Measurements from ENCODE around the gene NR5A1. TPM values are rescaled to one million over a fixed set of nuclear protein-coding genes. Genes with fewer than 3 reads are reported as not detected.

Gene NR5A1
- total RNA-seq, 1 donor from 2014 or later, result 1.2 TPM

DNA sequence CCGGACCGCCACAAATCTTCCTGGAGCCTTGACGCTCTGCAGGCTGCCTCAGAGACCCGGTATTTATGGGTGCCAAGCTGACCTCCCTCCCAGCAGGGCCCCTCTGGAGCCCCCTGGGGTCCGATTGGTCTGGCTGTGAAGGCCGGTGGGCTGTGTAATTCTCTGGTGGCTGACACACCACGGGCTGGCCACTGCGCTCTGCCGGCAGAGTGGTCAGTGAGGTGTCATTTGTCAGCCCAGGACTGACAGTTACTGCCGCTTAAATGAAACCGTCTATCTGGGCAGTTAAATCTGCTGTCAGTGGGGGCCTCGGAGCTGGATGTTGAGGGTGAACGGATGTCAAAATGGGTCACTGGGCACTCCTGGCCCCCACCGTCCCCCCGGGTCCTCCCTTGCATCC lies 10.7 kb downstream of the NR5A1 start:
- Histone ChIP-seq H3K36me3 (no peaks in the 10 kb centered on the region), H3K9me3 (no peaks in the 10 kb centered on the region), H3K4me3 (no peak overlapping the region), H3K27me3 (no peaks in the 10 kb centered on the region), H3K27ac (no peak overlapping the region), H3K4me1 (no peaks in the 10 kb centered on the region)
- intact Hi-C loops (cut with DNase I), result no loop called here
- TF ChIP-seq POLR2AphosphoS5 (IDR thresholded peaks at IDR 0.05; ENCODE audit: insufficient read depth in 1 of 2, low read depth in 1 of 2) (no peak), POLR2A (IDR thresholded peaks at IDR 0.05) (no peak)
- TF ChIP-seq, protein P1, sequence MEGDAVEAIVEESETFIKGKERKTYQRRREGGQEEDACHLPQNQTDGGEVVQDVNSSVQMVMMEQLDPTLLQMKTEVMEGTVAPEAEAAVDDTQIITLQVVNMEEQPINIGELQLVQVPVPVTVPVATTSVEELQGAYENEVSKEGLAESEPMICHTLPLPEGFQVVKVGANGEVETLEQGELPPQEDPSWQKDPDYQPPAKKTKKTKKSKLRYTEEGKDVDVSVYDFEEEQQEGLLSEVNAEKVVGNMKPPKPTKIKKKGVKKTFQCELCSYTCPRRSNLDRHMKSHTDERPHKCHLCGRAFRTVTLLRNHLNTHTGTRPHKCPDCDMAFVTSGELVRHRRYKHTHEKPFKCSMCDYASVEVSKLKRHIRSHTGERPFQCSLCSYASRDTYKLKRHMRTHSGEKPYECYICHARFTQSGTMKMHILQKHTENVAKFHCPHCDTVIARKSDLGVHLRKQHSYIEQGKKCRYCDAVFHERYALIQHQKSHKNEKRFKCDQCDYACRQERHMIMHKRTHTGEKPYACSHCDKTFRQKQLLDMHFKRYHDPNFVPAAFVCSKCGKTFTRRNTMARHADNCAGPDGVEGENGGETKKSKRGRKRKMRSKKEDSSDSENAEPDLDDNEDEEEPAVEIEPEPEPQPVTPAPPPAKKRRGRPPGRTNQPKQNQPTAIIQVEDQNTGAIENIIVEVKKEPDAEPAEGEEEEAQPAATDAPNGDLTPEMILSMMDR (IDR thresholded peaks at IDR 0.05), result no peak
- DNase-seq (ENCODE audit: extremely low spot score in 2 of 2), result no peak

DNA sequence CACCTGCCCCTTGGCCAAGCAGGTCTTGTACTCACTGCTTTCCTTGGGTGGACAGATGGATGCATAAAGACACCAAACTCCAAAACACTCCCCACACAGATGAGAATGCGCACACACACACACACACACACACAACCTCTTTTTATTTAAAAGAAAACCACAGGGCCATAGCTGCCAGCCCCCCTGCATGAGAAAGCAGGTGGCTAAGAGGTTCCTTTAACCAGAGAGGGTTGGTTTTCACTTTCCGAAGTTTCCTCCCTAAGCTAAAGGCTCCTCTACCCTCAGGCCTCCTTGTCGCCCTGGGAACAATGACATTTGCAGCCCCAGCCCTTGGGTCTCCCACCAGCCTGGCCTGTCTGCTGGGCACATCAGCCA lies 11.1 kb downstream of the NR5A1 start:
- Histone ChIP-seq H3K36me3 (no peaks in the 10 kb centered on the region), H3K27ac (no peak overlapping the region), H3K4me1 (no peaks in the 10 kb centered on the region), H3K4me3 (no peak overlapping the region), H3K27me3 (no peaks in the 10 kb centered on the region), H3K9me3 (no peaks in the 10 kb centered on the region)
- intact Hi-C loops (cut with DNase I), result no loop called here
- DNase-seq (ENCODE audit: extremely low spot score in 2 of 2), result no peak
- no peak for TF ChIP-seq POLR2AphosphoS5 (IDR thresholded peaks at IDR 0.05; ENCODE audit: insufficient read depth in 1 of 2, low read depth in 1 of 2)
- TF ChIP-seq, protein P1 (IDR thresholded peaks at IDR 0.05), result no peak
- TF ChIP-seq POLR2A (IDR thresholded peaks at IDR 0.05), result no peak

DNA sequence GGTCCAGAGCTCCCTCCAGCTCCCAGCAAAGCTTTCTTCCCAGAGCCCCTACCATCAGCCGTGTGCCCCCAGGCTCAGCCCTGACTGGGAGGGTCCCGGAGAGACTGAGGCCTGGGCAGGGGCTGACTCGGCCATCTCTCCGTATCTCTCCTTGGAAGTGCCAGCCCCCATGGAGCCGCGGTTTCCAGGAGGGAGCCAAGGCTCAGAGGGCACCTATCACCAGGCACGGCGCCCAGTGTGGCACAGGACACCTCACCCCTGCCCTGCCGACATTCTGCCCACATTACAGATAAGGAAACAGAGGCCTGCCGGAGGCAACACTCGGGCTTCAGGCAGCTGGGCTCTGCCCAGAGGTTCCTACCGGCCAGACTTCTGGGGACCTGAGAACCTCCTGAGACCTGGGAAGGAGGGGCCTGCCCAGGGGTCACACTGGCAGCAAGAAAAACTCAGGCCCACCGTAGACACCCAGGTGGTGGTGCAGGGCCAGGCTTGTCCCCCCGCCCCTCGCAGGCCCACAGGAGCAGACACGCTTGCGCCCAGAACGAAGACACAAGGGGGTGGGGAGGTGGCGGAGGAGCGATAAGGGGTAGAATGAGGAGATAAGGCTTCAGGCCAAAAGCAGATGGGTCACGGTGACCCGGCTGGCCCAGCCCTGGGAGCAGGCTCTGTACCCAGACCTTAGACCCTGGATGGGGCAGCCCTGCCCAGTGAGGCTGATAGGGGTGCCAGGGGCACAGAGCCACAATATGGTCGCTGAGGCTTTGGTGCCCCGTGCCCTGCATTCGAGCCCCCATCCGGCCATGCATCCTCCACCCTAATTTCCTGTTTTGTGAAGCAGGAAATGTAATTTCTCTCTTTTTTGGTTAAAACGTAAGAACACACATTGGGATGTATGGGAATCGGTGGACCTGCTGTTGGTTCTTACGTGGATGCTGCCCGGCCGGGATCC lies 11.8 kb downstream of the NR5A1 start:
- H3K4me3 ChIP-seq, result no peak overlapping the region
- no peaks in the 10 kb centered on the region for H3K27me3 ChIP-seq
- H3K36me3 ChIP-seq, result no peaks in the 10 kb centered on the region
- TF ChIP-seq, protein P1 (IDR thresholded peaks at IDR 0.05), result no peak
- TF ChIP-seq POLR2A (IDR thresholded peaks at IDR 0.05) (no peak), POLR2AphosphoS5 (IDR thresholded peaks at IDR 0.05; ENCODE audit: insufficient read depth in 1 of 2, low read depth in 1 of 2) (no peak)
- intact Hi-C loops (cut with DNase I), result no loop called here
- H3K9me3 ChIP-seq, result no peaks in the 10 kb centered on the region
- H3K4me1 ChIP-seq, result no peaks in the 10 kb centered on the region
- H3K27ac ChIP-seq, result no peak overlapping the region
- no peak for DNase-seq (ENCODE audit: extremely low spot score in 2 of 2)

DNA sequence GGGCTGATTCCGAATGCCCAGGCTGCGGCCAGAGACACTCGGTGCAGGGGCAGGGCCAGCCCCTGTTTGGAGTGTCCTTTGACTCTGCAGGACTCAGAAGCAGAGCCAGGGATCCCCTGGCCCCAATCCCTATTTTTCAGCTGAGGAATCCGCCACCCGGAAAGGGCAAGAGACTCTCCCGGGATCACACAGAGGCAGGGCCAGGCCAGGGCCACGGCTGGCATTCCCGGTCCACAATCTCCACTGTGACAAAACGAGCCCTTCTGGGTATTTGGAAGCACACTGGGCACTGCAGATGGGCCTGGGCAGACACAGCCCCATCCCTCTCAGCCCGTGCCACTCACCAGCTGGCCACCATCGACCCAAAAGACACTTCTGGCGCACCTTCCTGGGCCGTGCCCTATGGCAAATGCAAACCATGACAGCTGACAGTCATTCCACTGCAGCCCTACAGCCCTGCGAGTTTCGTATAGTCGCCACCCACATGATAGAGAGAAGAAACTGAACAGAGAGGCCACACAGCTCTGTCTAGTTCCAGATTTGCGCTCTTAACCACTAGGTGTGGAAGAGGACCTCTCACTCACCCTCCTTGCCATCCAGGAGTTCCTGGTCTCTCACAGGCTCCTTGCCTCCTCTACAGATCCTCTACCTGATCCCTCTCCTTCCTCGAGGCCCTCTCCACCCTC lies 13.3 kb downstream of the NR5A1 start:
- Histone ChIP-seq H3K9me3 (no peaks in the 10 kb centered on the region), H3K4me1 (no peaks in the 10 kb centered on the region), H3K27me3 (no peaks in the 10 kb centered on the region), H3K36me3 (no peaks in the 10 kb centered on the region), H3K4me3 (no peak overlapping the region), H3K27ac (no peak overlapping the region)
- intact Hi-C loops (cut with DNase I), result no loop called here
- DNase-seq (ENCODE audit: extremely low spot score in 2 of 2), result no peak
- TF ChIP-seq POLR2AphosphoS5 (IDR thresholded peaks at IDR 0.05; ENCODE audit: insufficient read depth in 1 of 2, low read depth in 1 of 2), result no peak
- TF ChIP-seq POLR2A (IDR thresholded peaks at IDR 0.05), result no peak
- TF ChIP-seq, protein P1 (IDR thresholded peaks at IDR 0.05), result no peak

Measured in vagina (tissue), 2 donors.